SK-N-SH (cell line): Measurements from ENCODE around the gene SFTPB. TPM values are rescaled to one million over a fixed set of nuclear protein-coding genes. Genes with fewer than 3 reads are reported as not detected.

Experiments
- CTCF ChIA-PET: fragments of 300-600, 350-600 bp; formaldehyde crosslinking; extraction: SDS; loops from one replicate; lab custom pipeline; 2021; lab: Yijun Ruan, JAX
- POLR2A ChIA-PET: fragments of 350-600 bp; sonication (Branson Sonifier 250); formaldehyde crosslinking; extraction: SDS; loops from one replicate; lab custom pipeline; 2020; ENCODE audit warnings: antibody characterized with exemption, inconsistent platforms; lab: Yijun Ruan, JAX
- DNase-seq: peaks from one replicate; pipeline ENCODE4 v3.0.0; 2012
- H2AFZ ChIP-seq: fragments of 200-600 bp; sonication (generic); 2 replicates; pipeline ENCODE4 v1.8.1; 2016; ENCODE audit warnings: antibody characterized with exemption, mild to moderate bottlenecking, low read depth
- H3F3A ChIP-seq: fragments of 200-600 bp; sonication (generic); replicated peaks from 2 replicates; pipeline ENCODE3; 2016; ENCODE audit warnings: antibody characterized with exemption, mild to moderate bottlenecking; ENCODE audit not compliant: insufficient read depth
- H3K27ac ChIP-seq, 2 experiments: fragments of 200-500 bp in 1 of 2; fragments of 200-600 bp in 1 of 2; sonication (Bioruptor generic) in 1 of 2; sonication (generic), shearing (Covaris generic) in 1 of 2; 2 replicates each; pipeline versions ENCODE4 v1.5.1 to v1.6.1; 2014 to 2016; ENCODE audit warnings: low read depth in 2 of 2, inconsistent platforms in 1 of 2, low read length in 1 of 2, mild to moderate bottlenecking in 1 of 2, mixed read lengths in 1 of 2
- H3K27me3 ChIP-seq: fragments of 200-600 bp; sonication (generic), shearing (Covaris generic); 2 replicates; pipeline ENCODE4 v1.6.1; 2016; ENCODE audit warnings: mixed run types; ENCODE audit not compliant: insufficient read depth
- H3K36me3 ChIP-seq, 2 experiments: fragments of 200-500 bp in 1 of 2; fragments of 200-600 bp in 1 of 2; sonication (Bioruptor generic) in 1 of 2; sonication (generic) in 1 of 2; replicated peaks in 1 of 2; 2 replicates each; pipeline versions ENCODE3 to v1.5.1; 2014 to 2016; ENCODE audit warnings: low read length in 1 of 2, mild to moderate bottlenecking in 1 of 2; ENCODE audit not compliant: insufficient read depth in 2 of 2, control insufficient read depth in 1 of 2
- H3K4me1 ChIP-seq, 2 experiments: fragments of 200-500 bp in 1 of 2; fragments of 200-600 bp in 1 of 2; sonication (Bioruptor generic) in 1 of 2; sonication (generic), shearing (Covaris generic) in 1 of 2; 2 replicates each; pipeline versions ENCODE4 v1.5.1 to v1.6.1; 2014 to 2016; ENCODE audit warnings: low read depth in 1 of 2, low read length in 1 of 2, mixed run types in 1 of 2; ENCODE audit not compliant: insufficient read depth in 2 of 2, control insufficient read depth in 1 of 2
- H3K4me2 ChIP-seq: fragments of 200-600 bp; sonication (generic), shearing (Covaris generic); 2 replicates; pipeline ENCODE4 v1.6.1; 2017; ENCODE audit warnings: mixed run types
- H3K4me3 ChIP-seq, 2 experiments: fragments of 200-500 bp in 1 of 2; fragments of 200-600 bp in 1 of 2; sonication (Bioruptor generic) in 1 of 2; sonication (generic), shearing (Covaris generic) in 1 of 2; 2 replicates each; pipeline versions ENCODE4 v1.5.1 to v1.8.1; 2014 to 2016; ENCODE audit warnings: low read depth in 2 of 2, inconsistent platforms in 1 of 2, low read length in 1 of 2, mild to moderate bottlenecking in 1 of 2, mixed read lengths in 1 of 2, moderate library complexity in 1 of 2
- H3K79me2 ChIP-seq: fragments of 200-600 bp; sonication (generic); 2 replicates; pipeline ENCODE4 v1.8.1; 2017; ENCODE audit warnings: mild to moderate bottlenecking; ENCODE audit not compliant: insufficient read depth
- H3K9ac ChIP-seq: fragments of 200-600 bp; sonication (generic); 2 replicates; pipeline ENCODE4 v1.6.1; 2017; ENCODE audit warnings: mixed run types
- H3K9me2 ChIP-seq: fragments of 200-600 bp; sonication (generic); 2 replicates; pipeline ENCODE4 v1.6.1; 2017; ENCODE audit warnings: mixed run types
- H3K9me3 ChIP-seq: fragments of 200-600 bp; sonication (generic); 2 replicates; pipeline ENCODE4 v1.6.1; 2017; ENCODE audit warnings: mixed run types, mild to moderate bottlenecking, moderate library complexity
- H4K20me1 ChIP-seq: fragments of 200-600 bp; sonication (generic); 2 replicates; pipeline ENCODE4 v1.6.1; 2017; ENCODE audit warnings: mild to moderate bottlenecking, mixed run types; ENCODE audit not compliant: insufficient read depth
- CTCF ChIP-seq: fragments of 200-600 bp; sonication (generic); IDR thresholded peaks from 2 replicates; pipeline ENCODE4 v1.6.1; 2017; ENCODE audit warnings: antibody characterized with exemption, mild to moderate bottlenecking, moderate library complexity
- ELF1 ChIP-seq: IDR thresholded peaks from 2 replicates; pipeline ENCODE4 v1.4.0; 2012
- EP300 ChIP-seq, 2 experiments: IDR thresholded peaks; 2 replicates each; pipeline versions ENCODE4 v1.4.0 to v1.6.1; 2012; ENCODE audit warnings: borderline replicate concordance in 1 of 2, low read depth in 1 of 2, low read length in 1 of 2
- FOSL2 ChIP-seq: IDR thresholded peaks from 2 replicates; pipeline ENCODE4 v1.4.0; 2012; ENCODE audit warnings: low read depth, mild to moderate bottlenecking, moderate library complexity, borderline replicate concordance
- FOXJ3 ChIP-seq: sonication (generic); formaldehyde crosslinking; IDR thresholded peaks from 2 replicates; pipeline ENCODE4 v1.5.1; 2020; ENCODE audit warnings: mild to moderate bottlenecking, missing genetic modification reagents
- FOXM1 ChIP-seq: IDR thresholded peaks from 2 replicates; pipeline ENCODE4 v1.4.0; 2012; ENCODE audit warnings: low read depth, mild to moderate bottlenecking
- JUND ChIP-seq: IDR thresholded peaks from 2 replicates; pipeline ENCODE4 v1.4.0; 2012
- NRF1 ChIP-seq: IDR thresholded peaks from 2 replicates; pipeline ENCODE4 v1.6.1; 2012; ENCODE audit warnings: low read depth, mild to moderate bottlenecking, low read length
- RAD21 ChIP-seq: IDR thresholded peaks from 2 replicates; pipeline ENCODE4 v1.6.1; 2012; ENCODE audit warnings: mild to moderate bottlenecking, low read length
- RCOR1 ChIP-seq: fragments of 150-350 bp; IDR thresholded peaks from 2 replicates; pipeline ENCODE4 v1.6.1; 2017; ENCODE audit warnings: antibody characterized with exemption, low read length
- RXRA ChIP-seq: IDR thresholded peaks from 2 replicates; pipeline ENCODE4 v1.4.0; 2012; ENCODE audit warnings: low read depth, mild to moderate bottlenecking, borderline replicate concordance
- TAF1 ChIP-seq: IDR thresholded peaks from 2 replicates; pipeline ENCODE4 v1.6.1; 2012; ENCODE audit warnings: low read depth, mild to moderate bottlenecking, low read length, moderate library complexity, borderline replicate concordance
- TCF12 ChIP-seq: IDR thresholded peaks from 2 replicates; pipeline ENCODE4 v1.4.0; 2012
- USF2 ChIP-seq: fragments of 150-350 bp; IDR thresholded peaks from 2 replicates; pipeline ENCODE4 v1.6.1; 2017; ENCODE audit warnings: antibody characterized with exemption, low read length, low read depth, borderline replicate concordance
- WGBS: methylation state at CpG from one replicate; pipeline ENCODE4 v1.1.6; 2017; ENCODE audit warnings: low lambda C conversion rate; 5-methylcytosine and 5-hydroxymethylcytosine counted together
- polyA plus RNA-seq, 3 experiments: library from polyadenylated mRNA; depleted of rRNA; stranded (reverse); fragments of >200 nt; gene quantifications; 2 replicates each; pipeline ENCODE4 v1.2.3, GENCODE V29; 2012
- TF ChIP-seq, protein P1 (sequence below): fragments of 150-350 bp; IDR thresholded peaks from 2 replicates; pipeline ENCODE4 v1.6.1; 2016; ENCODE audit warnings: mild to moderate bottlenecking, low read depth, low read length
- TF ChIP-seq, protein P2 (sequence below): IDR thresholded peaks from 2 replicates; pipeline ENCODE4 v1.4.0; 2012; ENCODE audit warnings: low read depth, borderline replicate concordance
- TF ChIP-seq, protein P3 (sequence below): IDR thresholded peaks from 2 replicates; pipeline ENCODE4; 2012

Gene SFTPB
- polyA plus RNA-seq, 1 of the 3 experiments (the other 2 are of a cell fraction): not detected

GRCh38 chr2:85668857-85669142, 801 bp upstream of the SFTPB start:
- H3K79me2 ChIP-seq: no peaks in the 10 kb centered on the region
- H3K27ac ChIP-seq: peak overlapping the region in 1 of 2 experiments; percentile 14; a peak in 1 of 4 replicates
- no peaks in the 10 kb centered on the region for H4K20me1 ChIP-seq
- no peaks in the 10 kb centered on the region for H3K36me3 ChIP-seq
- TF ChIP-seq TAF1 (no peak), TCF12 (no peak), FOXJ3 (no peak), RCOR1 (no peak), RAD21 (no peak), JUND (no peak), FOSL2 (no peak), RXRA (no peak), EP300 (IDR thresholded peaks at IDR 0.05; ENCODE audit: borderline replicate concordance in 1 of 2, low read depth in 1 of 2, low read length in 1 of 2) (no peak), FOXM1 (no peak)
- TF ChIP-seq, protein P1, sequence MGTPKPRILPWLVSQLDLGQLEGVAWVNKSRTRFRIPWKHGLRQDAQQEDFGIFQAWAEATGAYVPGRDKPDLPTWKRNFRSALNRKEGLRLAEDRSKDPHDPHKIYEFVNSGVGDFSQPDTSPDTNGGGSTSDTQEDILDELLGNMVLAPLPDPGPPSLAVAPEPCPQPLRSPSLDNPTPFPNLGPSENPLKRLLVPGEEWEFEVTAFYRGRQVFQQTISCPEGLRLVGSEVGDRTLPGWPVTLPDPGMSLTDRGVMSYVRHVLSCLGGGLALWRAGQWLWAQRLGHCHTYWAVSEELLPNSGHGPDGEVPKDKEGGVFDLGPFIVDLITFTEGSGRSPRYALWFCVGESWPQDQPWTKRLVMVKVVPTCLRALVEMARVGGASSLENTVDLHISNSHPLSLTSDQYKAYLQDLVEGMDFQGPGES: no peak
- TF ChIP-seq, protein P2, sequence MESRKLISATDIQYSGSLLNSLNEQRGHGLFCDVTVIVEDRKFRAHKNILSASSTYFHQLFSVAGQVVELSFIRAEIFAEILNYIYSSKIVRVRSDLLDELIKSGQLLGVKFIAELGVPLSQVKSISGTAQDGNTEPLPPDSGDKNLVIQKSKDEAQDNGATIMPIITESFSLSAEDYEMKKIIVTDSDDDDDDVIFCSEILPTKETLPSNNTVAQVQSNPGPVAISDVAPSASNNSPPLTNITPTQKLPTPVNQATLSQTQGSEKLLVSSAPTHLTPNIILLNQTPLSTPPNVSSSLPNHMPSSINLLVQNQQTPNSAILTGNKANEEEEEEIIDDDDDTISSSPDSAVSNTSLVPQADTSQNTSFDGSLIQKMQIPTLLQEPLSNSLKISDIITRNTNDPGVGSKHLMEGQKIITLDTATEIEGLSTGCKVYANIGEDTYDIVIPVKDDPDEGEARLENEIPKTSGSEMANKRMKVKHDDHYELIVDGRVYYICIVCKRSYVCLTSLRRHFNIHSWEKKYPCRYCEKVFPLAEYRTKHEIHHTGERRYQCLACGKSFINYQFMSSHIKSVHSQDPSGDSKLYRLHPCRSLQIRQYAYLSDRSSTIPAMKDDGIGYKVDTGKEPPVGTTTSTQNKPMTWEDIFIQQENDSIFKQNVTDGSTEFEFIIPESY: no peak
- TF ChIP-seq, protein P3, sequence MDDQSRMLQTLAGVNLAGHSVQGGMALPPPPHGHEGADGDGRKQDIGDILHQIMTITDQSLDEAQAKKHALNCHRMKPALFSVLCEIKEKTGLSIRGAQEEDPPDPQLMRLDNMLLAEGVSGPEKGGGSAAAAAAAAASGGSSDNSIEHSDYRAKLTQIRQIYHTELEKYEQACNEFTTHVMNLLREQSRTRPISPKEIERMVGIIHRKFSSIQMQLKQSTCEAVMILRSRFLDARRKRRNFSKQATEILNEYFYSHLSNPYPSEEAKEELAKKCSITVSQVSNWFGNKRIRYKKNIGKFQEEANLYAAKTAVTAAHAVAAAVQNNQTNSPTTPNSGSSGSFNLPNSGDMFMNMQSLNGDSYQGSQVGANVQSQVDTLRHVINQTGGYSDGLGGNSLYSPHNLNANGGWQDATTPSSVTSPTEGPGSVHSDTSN: no peak
- H2AFZ ChIP-seq: no peak overlapping the region
- H3F3A ChIP-seq: no peaks in the 10 kb centered on the region
- ChIA-PET CTCF (interaction anchor here (1.0 to 3.0 kb wide), 4 partner anchors 11 to 38 kb away, joined by 4 to 11 read pairs (median 6); no protein-coding TSS in a partner anchor), POLR2A (no interaction called here)
- H3K9ac ChIP-seq: no peak overlapping the region
- no peak overlapping the region for H3K4me3 ChIP-seq
- DNase-seq: no peak
- no peaks in the 10 kb centered on the region for H3K9me2 ChIP-seq
- WGBS: 55% methylated on average over 3 of the region's 3 CpGs
- no peaks in the 10 kb centered on the region for H3K9me3 ChIP-seq
- peaks cover 0 to 11% of the 10 kb centered on the region in 2 experiments; a peak in 1 of 4 replicates for H3K4me1 ChIP-seq
- H3K27me3 ChIP-seq: no peaks in the 10 kb centered on the region
- no peak overlapping the region; the same call in 1 of the 2 replicates for H3K4me2 ChIP-seq

DNA sequence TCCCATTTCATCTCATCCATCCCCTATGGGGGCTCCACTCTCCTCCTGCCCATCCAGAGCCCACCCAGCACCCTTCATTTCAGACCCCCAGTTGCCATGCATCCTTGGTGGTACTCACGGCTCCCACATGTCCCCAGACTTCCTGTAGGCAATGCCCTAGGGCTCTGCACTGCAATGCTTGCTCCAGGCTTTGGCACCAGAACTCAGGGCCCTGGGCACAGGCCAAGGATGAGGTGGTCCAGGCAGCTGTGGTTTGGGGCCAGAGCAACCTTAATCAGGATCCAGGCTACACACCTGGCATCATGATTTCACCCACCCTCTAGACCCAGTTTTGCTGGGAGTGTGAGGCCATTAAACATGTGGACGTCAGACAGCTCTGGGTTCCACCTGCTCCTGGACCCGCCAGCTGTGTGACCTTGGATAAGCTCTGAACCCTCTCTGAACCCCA, 414 bp downstream of the SFTPB start:
- H3K4me1 ChIP-seq: peaks cover 0 to 11% of the 10 kb centered on the region in 2 experiments; a peak in 1 of 4 replicates
- no peak overlapping the region for H3K4me3 ChIP-seq
- no peaks in the 10 kb centered on the region for H3K27me3 ChIP-seq
- ChIA-PET CTCF (interaction anchor here (1.5 to 4.5 kb wide), 4 partner anchors 20 to 146 kb away, joined by 4 to 24 read pairs (median 6); no protein-coding TSS in a partner anchor), POLR2A (no interaction called here)
- no peaks in the 10 kb centered on the region for H3K36me3 ChIP-seq
- 87% methylated on average over 2 of the region's 3 CpGs for WGBS
- H3K9me2 ChIP-seq: no peaks in the 10 kb centered on the region
- H3K4me2 ChIP-seq: no peak overlapping the region
- no peaks in the 10 kb centered on the region for H3F3A ChIP-seq
- H4K20me1 ChIP-seq: no peaks in the 10 kb centered on the region
- H3K9me3 ChIP-seq: no peaks in the 10 kb centered on the region
- H3K79me2 ChIP-seq: no peaks in the 10 kb centered on the region
- TF ChIP-seq RCOR1: no peak
- TF ChIP-seq ELF1: no peak
- no peak for TF ChIP-seq CTCF
- TF ChIP-seq USF2: no peak
- TF ChIP-seq NRF1: no peak
- TF ChIP-seq, all 33 proteins: peak for 0
- DNase-seq: no peak
- H2AFZ ChIP-seq: no peak overlapping the region
- H3K27ac ChIP-seq: no peak overlapping the region
- H3K9ac ChIP-seq: no peak overlapping the region
